ENCODE data around the gene CDK18. TPM values are rescaled to one million over a fixed set of nuclear protein-coding genes. Genes with fewer than 3 reads are reported as not detected.

The CDK18 gene
- total RNA-seq, 2 donors from 2014 or later: 27.9 to 46.0 TPM

DNA sequence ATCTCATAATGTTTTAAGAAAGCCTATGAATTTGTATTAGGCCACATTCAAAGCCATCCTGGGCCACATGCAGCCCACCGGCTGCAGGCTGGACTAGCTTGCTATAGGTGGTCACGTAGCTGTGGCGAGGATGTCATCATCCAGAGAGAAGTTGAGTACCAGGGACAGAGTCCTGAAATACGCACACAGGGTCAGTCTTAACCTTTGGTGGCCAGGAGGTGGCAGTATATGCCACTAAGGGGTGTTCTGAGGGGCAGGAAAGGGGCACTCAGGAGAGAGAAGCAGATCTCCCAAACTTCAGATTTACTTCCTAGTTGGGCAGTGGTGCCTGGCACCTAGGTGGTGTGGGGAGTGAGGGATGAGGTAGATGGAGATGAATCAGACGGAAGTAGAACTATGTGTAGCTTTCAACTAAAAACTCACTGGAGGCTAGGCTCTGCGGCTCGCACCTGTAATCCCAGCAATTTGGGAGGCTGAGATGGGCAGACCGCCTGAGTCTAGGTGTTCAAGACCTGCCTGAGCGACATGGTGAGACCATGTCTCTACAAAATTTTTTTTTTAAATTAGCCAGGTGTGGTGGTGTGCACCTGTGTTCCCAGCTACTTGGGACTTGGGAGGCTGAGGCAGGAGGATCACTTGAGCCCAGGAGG lies 16.3 kb upstream of the CDK18 start:
- H3K36me3 ChIP-seq: no peaks in the 10 kb centered on the region
- peak; percentile 66 for DNase-seq
- H3K9me3 ChIP-seq: no peaks in the 10 kb centered on the region
- intact Hi-C loops (cut with DNase I): loop anchor here (2.0 to 10.0 kb wide), 4 partner anchors 37 to 213 kb away; no protein-coding TSS in a partner anchor
- H3K4me1 ChIP-seq: no peaks in the 10 kb centered on the region
- H3K27me3 ChIP-seq: no peaks in the 10 kb centered on the region
- H3K4me3 ChIP-seq: no peak overlapping the region
- TF ChIP-seq, protein P1, sequence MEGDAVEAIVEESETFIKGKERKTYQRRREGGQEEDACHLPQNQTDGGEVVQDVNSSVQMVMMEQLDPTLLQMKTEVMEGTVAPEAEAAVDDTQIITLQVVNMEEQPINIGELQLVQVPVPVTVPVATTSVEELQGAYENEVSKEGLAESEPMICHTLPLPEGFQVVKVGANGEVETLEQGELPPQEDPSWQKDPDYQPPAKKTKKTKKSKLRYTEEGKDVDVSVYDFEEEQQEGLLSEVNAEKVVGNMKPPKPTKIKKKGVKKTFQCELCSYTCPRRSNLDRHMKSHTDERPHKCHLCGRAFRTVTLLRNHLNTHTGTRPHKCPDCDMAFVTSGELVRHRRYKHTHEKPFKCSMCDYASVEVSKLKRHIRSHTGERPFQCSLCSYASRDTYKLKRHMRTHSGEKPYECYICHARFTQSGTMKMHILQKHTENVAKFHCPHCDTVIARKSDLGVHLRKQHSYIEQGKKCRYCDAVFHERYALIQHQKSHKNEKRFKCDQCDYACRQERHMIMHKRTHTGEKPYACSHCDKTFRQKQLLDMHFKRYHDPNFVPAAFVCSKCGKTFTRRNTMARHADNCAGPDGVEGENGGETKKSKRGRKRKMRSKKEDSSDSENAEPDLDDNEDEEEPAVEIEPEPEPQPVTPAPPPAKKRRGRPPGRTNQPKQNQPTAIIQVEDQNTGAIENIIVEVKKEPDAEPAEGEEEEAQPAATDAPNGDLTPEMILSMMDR (IDR thresholded peaks at IDR 0.05): peak; percentile 87
- no peak overlapping the region for H3K9ac ChIP-seq (ENCODE audit: low read depth in 2 of 2, low read length in 2 of 2)
- no peak overlapping the region for H3K27ac ChIP-seq

DNA sequence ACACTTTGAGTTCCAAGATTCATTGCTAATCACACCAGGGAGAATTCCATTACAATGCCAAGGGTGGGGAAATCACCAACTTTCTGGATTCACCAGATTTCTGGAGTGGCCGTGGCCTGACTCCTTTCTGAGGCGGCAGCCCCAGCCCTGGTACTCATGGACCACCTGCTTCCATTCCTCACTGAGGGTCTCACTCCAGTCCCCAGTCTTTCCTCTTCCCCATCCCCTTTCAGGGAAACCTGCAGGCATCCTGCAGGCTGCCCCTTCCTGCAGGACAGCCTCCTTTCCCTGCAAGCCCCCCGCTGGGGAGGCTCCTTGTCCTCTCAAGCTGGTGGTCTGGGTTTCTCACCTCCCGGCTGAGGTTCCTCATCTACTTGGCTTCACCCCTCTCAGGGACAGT lies 12.7 kb upstream of the CDK18 start:
- no peak overlapping the region for H3K27ac ChIP-seq
- TF ChIP-seq, protein P1 (IDR thresholded peaks at IDR 0.05): no peak
- H3K9ac ChIP-seq (ENCODE audit: low read depth in 2 of 2, low read length in 2 of 2): no peak overlapping the region
- no peak for DNase-seq
- no peak overlapping the region for H3K4me3 ChIP-seq
- H3K9me3 ChIP-seq: no peaks in the 10 kb centered on the region
- intact Hi-C loops (cut with DNase I): no loop called here
- H3K4me1 ChIP-seq: no peaks in the 10 kb centered on the region
- no peaks in the 10 kb centered on the region for H3K36me3 ChIP-seq
- H3K27me3 ChIP-seq: no peaks in the 10 kb centered on the region

DNA sequence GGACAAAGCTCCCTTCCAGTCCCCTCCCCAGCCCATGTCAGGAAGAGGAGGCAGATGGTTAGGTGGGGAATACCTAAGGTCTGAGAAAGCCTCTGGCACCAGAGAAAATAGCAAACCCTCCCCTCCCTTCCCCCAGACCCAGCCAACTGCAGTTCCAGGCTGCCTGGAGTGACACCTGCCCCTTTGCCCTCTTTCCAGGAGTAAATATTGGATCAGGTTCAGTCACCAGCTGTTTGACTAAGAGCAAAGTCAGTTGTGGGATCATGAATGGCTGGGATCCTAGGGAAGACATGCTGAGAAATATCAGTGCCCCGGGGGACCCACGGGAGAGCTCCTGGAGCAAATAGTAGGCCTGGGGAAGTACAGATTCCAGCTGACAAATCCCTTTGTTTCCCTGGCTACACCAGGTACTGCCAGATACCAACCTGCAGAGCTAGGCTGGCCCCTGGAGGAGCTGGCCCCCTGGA lies 12.2 kb upstream of the CDK18 start:
- intact Hi-C loops (cut with DNase I): no loop called here
- no peak overlapping the region for H3K27ac ChIP-seq
- no peaks in the 10 kb centered on the region for H3K4me1 ChIP-seq
- no peak for DNase-seq
- no peaks in the 10 kb centered on the region for H3K27me3 ChIP-seq
- H3K4me3 ChIP-seq: no peak overlapping the region
- no peaks in the 10 kb centered on the region for H3K36me3 ChIP-seq
- TF ChIP-seq, protein P1 (IDR thresholded peaks at IDR 0.05): no peak
- no peaks in the 10 kb centered on the region for H3K9me3 ChIP-seq
- peak overlapping the region in 1 of 2 donors; percentile 30 for H3K9ac ChIP-seq (ENCODE audit: low read depth in 2 of 2, low read length in 2 of 2)

DNA sequence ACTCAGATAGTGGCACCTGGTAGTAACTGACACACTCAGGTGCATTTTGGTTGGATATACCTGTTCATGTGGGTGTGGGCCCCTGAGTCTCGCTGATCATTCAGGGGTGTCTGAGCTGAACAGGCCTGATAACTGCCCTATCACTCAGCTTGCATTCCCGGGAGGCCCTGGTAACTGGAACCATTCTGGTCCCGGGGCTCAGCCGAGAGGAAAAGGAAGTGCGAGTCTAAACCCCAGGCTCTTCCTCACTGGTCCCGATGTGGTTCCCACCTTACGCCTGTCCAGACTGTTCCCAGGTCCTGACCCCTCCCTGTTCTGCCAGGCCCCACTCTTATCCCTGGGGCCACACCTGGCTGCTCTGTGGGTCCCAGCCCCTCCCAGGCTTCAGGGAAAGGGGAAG lies 11.7 kb upstream of the CDK18 start:
- peak overlapping the region in 1 of 2 donors; percentile 30 for H3K9ac ChIP-seq (ENCODE audit: low read depth in 2 of 2, low read length in 2 of 2)
- H3K27ac ChIP-seq: no peak overlapping the region

DNA sequence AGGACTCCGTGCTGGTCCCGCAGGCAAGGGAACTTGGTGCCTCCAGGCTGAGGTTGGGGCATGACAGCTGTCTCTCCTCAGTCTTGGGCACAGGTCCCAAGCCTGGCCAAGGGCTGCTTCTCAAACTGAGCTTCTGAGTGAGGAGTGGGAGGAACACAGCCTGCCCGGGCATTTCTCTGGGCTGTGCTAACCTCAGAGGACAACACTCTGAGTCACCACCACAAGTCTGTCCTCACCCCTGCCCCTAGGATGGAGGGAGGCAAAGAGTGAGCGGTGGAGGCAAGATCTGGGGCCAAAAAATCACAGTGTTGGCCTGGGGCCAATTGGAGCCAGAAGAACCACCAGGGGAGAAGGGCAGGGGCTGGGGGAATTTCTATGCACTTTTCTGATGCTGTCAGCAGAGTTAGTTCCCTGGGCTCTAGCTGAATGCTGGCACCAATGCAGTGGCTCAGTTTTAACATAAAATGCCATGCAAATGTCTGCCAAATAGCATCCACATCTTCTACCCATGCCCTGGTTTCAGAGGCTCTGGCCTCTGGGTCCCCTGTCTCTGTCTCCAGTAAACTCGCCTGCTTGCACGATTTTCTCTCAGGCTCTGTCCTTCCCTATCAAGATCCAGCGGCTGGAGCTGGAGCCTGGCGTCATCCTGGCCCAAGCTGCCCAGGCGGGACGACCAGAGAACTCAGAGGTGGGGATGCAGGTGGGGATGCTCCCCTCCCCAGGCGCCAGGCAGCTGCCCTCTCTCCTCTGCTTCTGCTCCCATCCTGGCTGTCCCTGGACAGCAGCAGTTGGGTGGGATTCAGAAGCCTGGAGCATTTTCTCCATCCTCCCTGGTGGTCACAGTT lies 11.0 kb upstream of the CDK18 start:
- Histone ChIP-seq H3K36me3 (no peaks in the 10 kb centered on the region), H3K27ac (no peak overlapping the region), H3K9me3 (no peaks in the 10 kb centered on the region), H3K4me1 (no peaks in the 10 kb centered on the region), H3K4me3 (no peak overlapping the region), H3K27me3 (no peaks in the 10 kb centered on the region), H3K9ac (ENCODE audit: low read depth in 2 of 2, low read length in 2 of 2) (peak overlapping the region in 1 of 2 donors; percentile 30)
- TF ChIP-seq, protein P1 (IDR thresholded peaks at IDR 0.05): no peak
- DNase-seq: no peak
- intact Hi-C loops (cut with DNase I): no loop called here

More for the DNA sequence above, 11.7 kb upstream of the CDK18 start:
- TF ChIP-seq, protein P1 (IDR thresholded peaks at IDR 0.05): no peak
- H3K4me3 ChIP-seq: no peak overlapping the region
- intact Hi-C loops (cut with DNase I): no loop called here
- no peaks in the 10 kb centered on the region for H3K36me3 ChIP-seq
- no peaks in the 10 kb centered on the region for H3K27me3 ChIP-seq
- no peaks in the 10 kb centered on the region for H3K4me1 ChIP-seq
- no peak for DNase-seq
- H3K9me3 ChIP-seq: no peaks in the 10 kb centered on the region
